Neural cell (in vitro differentiated cells): ENCODE data around the gene SLC44A5. TPM values are rescaled to one million over a fixed set of nuclear protein-coding genes. Genes with fewer than 3 reads are reported as not detected.

Experiments used
- H2AFZ ChIP-seq: fragments of 200-600, 300-800 bp; sonication (generic), shearing (Covaris generic); 2 replicates; pipeline ENCODE4 v1.6.0; 2014; ENCODE audit warnings: low read depth, mild to moderate bottlenecking, antibody characterized with exemption, low read length, moderate library complexity
- H3F3A ChIP-seq: fragments of 200-600 bp; shearing (Covaris generic); 2 replicates; pipeline ENCODE4 v1.6.1; 2016; ENCODE audit warnings: mild to moderate bottlenecking, moderate library complexity, mixed read lengths, antibody characterized with exemption, low read length; ENCODE audit not compliant: insufficient read depth, poor library complexity, severe bottlenecking
- H3K27ac ChIP-seq: fragments of 200-600, 300-800 bp; sonication (generic), shearing (Covaris generic); 2 replicates; pipeline ENCODE4 v1.5.1; 2014; ENCODE audit warnings: mild to moderate bottlenecking, low read length, moderate library complexity
- H3K27me3 ChIP-seq: fragments of 300-800, 200-600 bp; sonication (generic), shearing (Covaris generic); 2 replicates; pipeline ENCODE4 v1.6.0; 2014; ENCODE audit warnings: mild to moderate bottlenecking, low read depth, low read length, moderate library complexity; ENCODE audit not compliant: insufficient read depth
- H3K36me3 ChIP-seq: fragments of 300-800, 200-600 bp; sonication (generic), shearing (Covaris generic); 2 replicates; pipeline ENCODE4 v1.5.1; 2014; ENCODE audit warnings: mild to moderate bottlenecking, antibody characterized with exemption, low read length, moderate library complexity; ENCODE audit not compliant: insufficient read depth
- H3K4me2 ChIP-seq: fragments of 300-800, 200-600 bp; sonication (generic), shearing (Covaris generic); 2 replicates; pipeline ENCODE4 v1.6.0; 2014; ENCODE audit warnings: mild to moderate bottlenecking, low read length
- H3K4me3 ChIP-seq: fragments of 300-800, 200-600 bp; sonication (generic), shearing (Covaris generic); 2 replicates; pipeline ENCODE4 v1.5.1; 2014; ENCODE audit warnings: mild to moderate bottlenecking, low read length, moderate library complexity
- H3K79me2 ChIP-seq: fragments of 200-600 bp; shearing (Covaris generic); replicated peaks from 2 replicates; pipeline ENCODE4 v1.6.0; 2014; ENCODE audit warnings: mild to moderate bottlenecking, low read length, moderate library complexity; ENCODE audit not compliant: insufficient read depth
- H3K9ac ChIP-seq: fragments of 300-800, 200-600 bp; sonication (generic), shearing (Covaris generic); 2 replicates; pipeline ENCODE4 v1.6.1; 2016; ENCODE audit warnings: mild to moderate bottlenecking, low read length, mixed read lengths
- H3K9me2 ChIP-seq: fragments of 200-600 bp; shearing (Covaris generic); 2 replicates; pipeline ENCODE4 v1.6.1; 2016; ENCODE audit warnings: mild to moderate bottlenecking, low read length, mixed read lengths; ENCODE audit not compliant: insufficient read depth
- H3K9me3 ChIP-seq: fragments of 200-600, 300-800 bp; sonication (generic), shearing (Covaris generic); 2 replicates; pipeline ENCODE4 v1.6.1; 2016; ENCODE audit warnings: mild to moderate bottlenecking, mixed run types, low read length, moderate library complexity, mixed read lengths
- H4K20me1 ChIP-seq: fragments of 200-600 bp; shearing (Covaris generic); 2 replicates; pipeline ENCODE4 v1.6.1; 2016; ENCODE audit warnings: mild to moderate bottlenecking, mixed run types; ENCODE audit not compliant: insufficient read depth
- EP300 ChIP-seq: fragments of 450-650 bp; conservative IDR thresholded peaks from 2 replicates; pipeline ENCODE4 v1.6.1; 2014; ENCODE audit warnings: antibody characterized with exemption, mild to moderate bottlenecking, moderate library complexity; ENCODE audit not compliant: poor library complexity, severe bottlenecking
- EZH2 ChIP-seq: fragments of 200-600, 300-800 bp; shearing (Covaris generic), sonication (generic); IDR thresholded peaks from 2 replicates; pipeline ENCODE4 v1.6.1; 2014; ENCODE audit warnings: antibody characterized with exemption, low read length, borderline replicate concordance, mild to moderate bottlenecking; ENCODE audit not compliant: insufficient read depth, poor library complexity, severe bottlenecking
- MXI1 ChIP-seq: fragments of 450-650 bp; conservative IDR thresholded peaks from 2 replicates; pipeline ENCODE4 v1.6.1; 2014; ENCODE audit warnings: antibody characterized with exemption, mild to moderate bottlenecking; ENCODE audit not compliant: poor library complexity, severe bottlenecking
- POLR2AphosphoS5 ChIP-seq: IDR thresholded peaks from 2 replicates; pipeline ENCODE4 v1.6.1; 2012
- RAD21 ChIP-seq: fragments of 450-650 bp; conservative IDR thresholded peaks from 2 replicates; pipeline ENCODE4 v1.6.1; 2014; ENCODE audit warnings: antibody characterized with exemption, mild to moderate bottlenecking, moderate library complexity
- SMC3 ChIP-seq: fragments of 450-650 bp; conservative IDR thresholded peaks from 2 replicates; pipeline ENCODE4 v1.6.1; 2014; ENCODE audit warnings: antibody characterized with exemption, mild to moderate bottlenecking, moderate library complexity; ENCODE audit not compliant: poor library complexity
- TAF1 ChIP-seq: IDR thresholded peaks from 2 replicates; pipeline ENCODE4 v1.6.1; 2012; ENCODE audit warnings: low read depth
- polyA plus RNA-seq: library from polyadenylated mRNA; depleted of rRNA; stranded (reverse); fragments of >200 nt; gene quantifications from 2 replicates; pipeline ENCODE4 v1.2.3, GENCODE V29; 2014
- TF ChIP-seq, protein P1 (sequence below): IDR thresholded peaks from 2 replicates; pipeline ENCODE4 v1.6.1; 2012; ENCODE audit warnings: borderline replicate concordance
- TF ChIP-seq, protein P2 (sequence below): fragments of 450-650 bp; IDR thresholded peaks from 2 replicates; pipeline ENCODE4 v1.5.1; 2014; ENCODE audit warnings: antibody characterized with exemption, mild to moderate bottlenecking, moderate library complexity; ENCODE audit not compliant: poor library complexity, severe bottlenecking

Gene SLC44A5
- polyA plus RNA-seq, 1 donor from 2014 or later, result 53.0 TPM

DNA sequence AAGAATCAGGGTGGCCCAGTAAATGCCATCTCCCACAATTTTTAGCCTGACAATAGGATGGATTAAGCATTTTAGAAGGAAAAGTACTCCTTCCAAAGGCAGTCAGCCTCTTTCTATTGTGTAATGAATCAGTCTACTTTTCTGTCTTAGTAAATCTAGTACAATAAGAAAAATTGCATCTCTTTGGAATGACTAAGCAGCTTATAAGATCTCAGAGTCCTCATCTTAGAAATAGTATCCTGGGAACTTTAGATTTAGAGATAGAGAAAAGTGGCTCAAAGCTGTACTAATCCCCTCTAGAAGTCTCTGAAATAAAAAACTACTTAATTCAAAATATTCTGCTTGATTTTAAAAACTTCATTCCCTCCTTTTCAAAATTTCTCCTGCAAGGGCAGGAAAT lies 81.4 kb downstream of the SLC44A5 start:
- H3K27ac ChIP-seq, result no peak overlapping the region
- no peaks in the 10 kb centered on the region for H3K27me3 ChIP-seq
- no peak overlapping the region for H3K4me3 ChIP-seq
- H3K36me3 ChIP-seq, result no peaks in the 10 kb centered on the region
- H3K9me3 ChIP-seq, result no peaks in the 10 kb centered on the region
- no peaks in the 10 kb centered on the region for H3F3A ChIP-seq
- H3K79me2 ChIP-seq, result peaks cover 4% of the 10 kb centered on the region
- no peak overlapping the region for H3K9ac ChIP-seq
- H3K4me2 ChIP-seq, result no peak overlapping the region
- H3K9me2 ChIP-seq, result no peaks in the 10 kb centered on the region
- TF ChIP-seq, protein P1, sequence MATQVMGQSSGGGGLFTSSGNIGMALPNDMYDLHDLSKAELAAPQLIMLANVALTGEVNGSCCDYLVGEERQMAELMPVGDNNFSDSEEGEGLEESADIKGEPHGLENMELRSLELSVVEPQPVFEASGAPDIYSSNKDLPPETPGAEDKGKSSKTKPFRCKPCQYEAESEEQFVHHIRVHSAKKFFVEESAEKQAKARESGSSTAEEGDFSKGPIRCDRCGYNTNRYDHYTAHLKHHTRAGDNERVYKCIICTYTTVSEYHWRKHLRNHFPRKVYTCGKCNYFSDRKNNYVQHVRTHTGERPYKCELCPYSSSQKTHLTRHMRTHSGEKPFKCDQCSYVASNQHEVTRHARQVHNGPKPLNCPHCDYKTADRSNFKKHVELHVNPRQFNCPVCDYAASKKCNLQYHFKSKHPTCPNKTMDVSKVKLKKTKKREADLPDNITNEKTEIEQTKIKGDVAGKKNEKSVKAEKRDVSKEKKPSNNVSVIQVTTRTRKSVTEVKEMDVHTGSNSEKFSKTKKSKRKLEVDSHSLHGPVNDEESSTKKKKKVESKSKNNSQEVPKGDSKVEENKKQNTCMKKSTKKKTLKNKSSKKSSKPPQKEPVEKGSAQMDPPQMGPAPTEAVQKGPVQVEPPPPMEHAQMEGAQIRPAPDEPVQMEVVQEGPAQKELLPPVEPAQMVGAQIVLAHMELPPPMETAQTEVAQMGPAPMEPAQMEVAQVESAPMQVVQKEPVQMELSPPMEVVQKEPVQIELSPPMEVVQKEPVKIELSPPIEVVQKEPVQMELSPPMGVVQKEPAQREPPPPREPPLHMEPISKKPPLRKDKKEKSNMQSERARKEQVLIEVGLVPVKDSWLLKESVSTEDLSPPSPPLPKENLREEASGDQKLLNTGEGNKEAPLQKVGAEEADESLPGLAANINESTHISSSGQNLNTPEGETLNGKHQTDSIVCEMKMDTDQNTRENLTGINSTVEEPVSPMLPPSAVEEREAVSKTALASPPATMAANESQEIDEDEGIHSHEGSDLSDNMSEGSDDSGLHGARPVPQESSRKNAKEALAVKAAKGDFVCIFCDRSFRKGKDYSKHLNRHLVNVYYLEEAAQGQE, result no peak
- TF ChIP-seq, protein P2, sequence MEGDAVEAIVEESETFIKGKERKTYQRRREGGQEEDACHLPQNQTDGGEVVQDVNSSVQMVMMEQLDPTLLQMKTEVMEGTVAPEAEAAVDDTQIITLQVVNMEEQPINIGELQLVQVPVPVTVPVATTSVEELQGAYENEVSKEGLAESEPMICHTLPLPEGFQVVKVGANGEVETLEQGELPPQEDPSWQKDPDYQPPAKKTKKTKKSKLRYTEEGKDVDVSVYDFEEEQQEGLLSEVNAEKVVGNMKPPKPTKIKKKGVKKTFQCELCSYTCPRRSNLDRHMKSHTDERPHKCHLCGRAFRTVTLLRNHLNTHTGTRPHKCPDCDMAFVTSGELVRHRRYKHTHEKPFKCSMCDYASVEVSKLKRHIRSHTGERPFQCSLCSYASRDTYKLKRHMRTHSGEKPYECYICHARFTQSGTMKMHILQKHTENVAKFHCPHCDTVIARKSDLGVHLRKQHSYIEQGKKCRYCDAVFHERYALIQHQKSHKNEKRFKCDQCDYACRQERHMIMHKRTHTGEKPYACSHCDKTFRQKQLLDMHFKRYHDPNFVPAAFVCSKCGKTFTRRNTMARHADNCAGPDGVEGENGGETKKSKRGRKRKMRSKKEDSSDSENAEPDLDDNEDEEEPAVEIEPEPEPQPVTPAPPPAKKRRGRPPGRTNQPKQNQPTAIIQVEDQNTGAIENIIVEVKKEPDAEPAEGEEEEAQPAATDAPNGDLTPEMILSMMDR, result no peak
- no peak for TF ChIP-seq RAD21
- no peak for TF ChIP-seq SMC3
- TF ChIP-seq MXI1, result no peak
- no peak for TF ChIP-seq EZH2
- no peak for TF ChIP-seq TAF1
- no peak for TF ChIP-seq POLR2AphosphoS5
- TF ChIP-seq EP300, result no peak
- H2AFZ ChIP-seq, result no peak overlapping the region
- H4K20me1 ChIP-seq, result no peaks in the 10 kb centered on the region

DNA sequence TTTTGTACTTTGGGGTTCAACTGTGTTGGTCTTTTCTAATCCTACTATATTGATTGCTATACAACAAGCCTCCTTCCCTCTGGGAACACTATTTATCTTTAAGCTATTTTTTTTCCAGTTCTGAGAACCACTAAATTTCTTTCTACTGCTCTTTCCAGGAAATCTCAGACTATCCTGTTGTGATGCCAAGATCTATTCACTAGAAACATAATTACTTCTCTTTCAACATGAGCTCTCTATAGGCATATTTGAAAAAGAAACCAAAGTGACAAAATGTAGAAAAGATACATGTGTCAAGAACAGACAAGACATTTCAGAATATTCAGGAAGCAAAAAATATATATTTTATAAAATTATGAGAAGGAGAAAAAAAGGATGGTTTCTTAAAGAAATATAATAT lies 82.9 kb downstream of the SLC44A5 start:
- Histone ChIP-seq H3K9me3 (no peaks in the 10 kb centered on the region), H3F3A (no peaks in the 10 kb centered on the region), H3K9me2 (no peaks in the 10 kb centered on the region), H3K79me2 (peaks cover 2% of the 10 kb centered on the region), H3K9ac (no peak overlapping the region), H3K4me3 (no peak overlapping the region), H3K4me2 (no peak overlapping the region), H3K36me3 (no peaks in the 10 kb centered on the region), H4K20me1 (no peaks in the 10 kb centered on the region), H3K27me3 (no peaks in the 10 kb centered on the region), H2AFZ (no peak overlapping the region), H3K27ac (no peak overlapping the region)
- TF ChIP-seq, protein P1, result no peak
- TF ChIP-seq RAD21 (no peak), POLR2AphosphoS5 (no peak), MXI1 (no peak), EZH2 (no peak), TAF1 (no peak), EP300 (no peak), SMC3 (no peak)
- TF ChIP-seq, protein P2, result no peak
